AG09319 (cell line): ENCODE data around the gene TFDP1.

Source experiments
- DNase-seq: peaks from one replicate; pipeline ENCODE4 v3.0.0-alpha.2; 2010; ENCODE audit warnings: low read depth; ENCODE audit errors: extremely low read depth
- CTCF ChIP-seq: IDR thresholded peaks from 2 replicates; pipeline ENCODE4 v1.5.1; 2011; ENCODE audit warnings: low read depth, mild to moderate bottlenecking, inconsistent platforms, low read length, moderate library complexity

TFDP1 gene

GRCh38 chr13:113667771-113668490 lies 83.4 kb downstream of the TFDP1 start:
- no peak for DNase-seq
- no peak for TF ChIP-seq CTCF

- no peak for DNase-seq
- TF ChIP-seq CTCF, result no peak
These were observed 84.0 kb downstream of the TFDP1 start for GRCh38 chr13:113668491-113668971.

GRCh38 chr13:113669231-113669754 lies 84.7 kb downstream of the TFDP1 start:
- DNase-seq, result no peak
- TF ChIP-seq CTCF, result no peak

- DNase-seq, result no peak
- TF ChIP-seq CTCF, result no peak
These were observed 85.3 kb downstream of the TFDP1 start for GRCh38 chr13:113669755-113670341.

- TF ChIP-seq CTCF, result no peak
- DNase-seq, result no peak
These were observed 86.0 kb downstream of the TFDP1 start for GRCh38 chr13:113670541-113670940.

- TF ChIP-seq CTCF, result no peak
- DNase-seq, result no peak
These were observed 86.8 kb downstream of the TFDP1 start for GRCh38 chr13:113671066-113672001.
